SK-N-MC (cell line): ENCODE measurements around the gene CGB5.
"Not testable (repeated sequence)": the region's sequence is repeated elsewhere in the genome, so short reads cannot be mapped to it uniquely, and the experiment has no call there.

Source experiments
- EZH2 ChIP-seq: fragments of 200-600 bp; sonication (generic); IDR thresholded peaks from one replicate; pipeline ENCODE4 v1.6.1; 2017; ENCODE audit warnings: antibody characterized with exemption
- POLR2AphosphoS5 ChIP-seq: IDR thresholded peaks from 2 replicates; pipeline ENCODE4 v1.6.1; 2012; ENCODE audit warnings: mild to moderate bottlenecking, low read depth, low read length, borderline replicate concordance

GRCh38 chr19:49043548-49043947 is at the start of gene CGB5:
- not testable (repeated sequence) for TF ChIP-seq POLR2AphosphoS5, EZH2
